GM19193 (cell line): Measurements from ENCODE around the gene BEGAIN.

ENCODE experiments used
- POLR2A ChIP-seq: IDR thresholded peaks from 4 replicates; pipeline ENCODE4 v1.6.1; 2011; ENCODE audit not compliant: insufficient read depth, insufficient read length; ENCODE audit errors: extremely low read depth

BEGAIN gene

DNA sequence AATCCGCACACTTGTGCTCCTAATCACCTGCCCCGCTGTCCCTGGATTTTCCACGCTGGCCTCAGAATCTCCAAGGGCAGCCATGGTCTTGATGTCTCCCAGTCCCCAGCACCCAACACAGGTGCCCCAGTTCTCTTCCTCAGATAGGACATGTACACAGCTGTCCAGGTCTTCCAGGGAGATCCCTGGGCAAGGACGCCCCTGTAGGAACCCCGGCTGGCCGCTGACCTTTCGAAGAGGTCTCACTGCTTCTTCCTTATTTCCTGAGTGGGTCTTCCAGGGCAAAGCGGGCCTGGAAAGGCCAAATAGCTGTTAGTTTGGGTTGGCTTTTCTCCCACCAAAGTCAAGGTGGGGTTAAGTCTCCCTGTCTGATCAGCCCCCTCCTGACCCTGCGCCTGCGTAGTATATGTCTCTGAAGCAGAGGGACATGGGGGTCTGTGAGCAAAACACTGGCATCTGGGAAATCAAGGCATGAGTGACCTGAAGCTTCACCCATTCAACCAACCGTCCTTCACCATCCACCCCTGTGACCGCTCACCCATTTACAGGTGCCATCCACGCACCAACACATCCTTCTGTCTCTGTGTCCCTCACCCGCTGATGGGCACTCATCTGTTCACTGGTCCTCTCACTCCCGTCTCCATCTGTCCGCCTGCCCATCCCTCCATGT, 4.6 kb downstream of the BEGAIN start:
- no peak for TF ChIP-seq POLR2A

- no peak for TF ChIP-seq POLR2A
Measured at GRCh38 chr14:100581228-100582145, 5.7 kb downstream of the BEGAIN start.

- no peak for TF ChIP-seq POLR2A
Measured at GRCh38 chr14:100580316-100581227, 6.6 kb downstream of the BEGAIN start.

- TF ChIP-seq POLR2A = no peak
Measured at GRCh38 chr14:100578552-100578951, 8.7 kb downstream of the BEGAIN start.

DNA sequence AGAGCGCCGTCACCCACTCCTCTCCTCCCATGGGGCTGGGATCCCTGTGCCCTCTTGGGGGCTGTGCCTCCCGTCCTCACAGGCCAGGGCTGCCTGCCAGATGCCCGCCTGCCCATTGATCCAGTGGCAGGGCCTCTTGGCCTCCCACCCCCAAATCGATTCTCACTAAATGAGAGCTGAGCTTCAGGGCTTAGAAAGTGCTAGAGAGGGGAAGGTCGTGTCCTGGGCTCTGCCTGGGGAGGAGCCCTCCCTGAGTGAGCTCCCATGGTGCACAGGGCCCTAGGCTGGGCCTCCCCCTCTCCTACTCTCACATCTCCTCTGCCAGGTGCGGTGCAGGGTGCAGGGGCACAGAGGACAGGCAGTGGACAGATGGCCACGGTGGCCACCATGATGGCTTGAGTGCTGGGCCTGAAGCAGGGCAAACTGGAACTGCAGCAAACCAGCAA, 9.2 kb downstream of the BEGAIN start:
- TF ChIP-seq POLR2A = no peak

GRCh38 chr14:100577321-100577985, 9.8 kb downstream of the BEGAIN start:
- TF ChIP-seq POLR2A = no peak

GRCh38 chr14:100576091-100577085, 10.8 kb downstream of the BEGAIN start:
- TF ChIP-seq POLR2A = no peak

DNA sequence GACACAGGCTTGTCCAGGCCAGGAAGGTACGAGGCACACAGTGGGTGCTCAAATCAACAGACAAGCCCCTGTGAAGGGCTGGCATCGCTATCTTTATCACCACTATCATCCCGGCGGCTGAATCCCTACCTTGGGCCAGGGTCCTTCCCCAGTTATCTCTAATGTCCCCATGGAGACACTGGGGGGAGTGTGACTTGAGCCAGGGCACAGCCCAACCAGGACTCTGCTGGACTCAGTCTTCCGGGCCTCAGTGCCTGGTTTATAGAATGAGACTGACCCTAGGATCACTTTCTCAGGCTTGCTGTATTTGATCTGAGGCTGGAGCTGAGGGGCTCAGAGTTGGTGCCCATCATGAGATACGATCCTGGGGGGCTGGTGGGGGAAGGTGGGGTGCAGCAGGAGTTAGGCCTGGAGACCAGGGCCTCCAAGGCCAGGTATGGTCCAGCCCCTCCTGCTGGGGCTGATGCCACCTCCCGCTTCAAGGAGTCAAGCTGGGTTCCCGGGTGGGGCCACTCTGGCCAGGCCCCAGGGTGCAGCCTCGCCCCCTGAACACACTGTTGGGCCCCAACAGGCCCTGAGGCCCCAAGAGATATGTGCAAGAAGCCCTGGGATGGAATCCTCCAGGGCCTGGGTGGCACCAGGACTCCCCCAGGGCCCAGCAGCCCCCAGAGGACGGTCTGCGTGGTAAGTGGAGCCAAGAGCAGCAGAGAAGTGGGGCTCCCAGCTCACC, 11.8 kb downstream of the BEGAIN start:
- TF ChIP-seq POLR2A = no peak

DNA sequence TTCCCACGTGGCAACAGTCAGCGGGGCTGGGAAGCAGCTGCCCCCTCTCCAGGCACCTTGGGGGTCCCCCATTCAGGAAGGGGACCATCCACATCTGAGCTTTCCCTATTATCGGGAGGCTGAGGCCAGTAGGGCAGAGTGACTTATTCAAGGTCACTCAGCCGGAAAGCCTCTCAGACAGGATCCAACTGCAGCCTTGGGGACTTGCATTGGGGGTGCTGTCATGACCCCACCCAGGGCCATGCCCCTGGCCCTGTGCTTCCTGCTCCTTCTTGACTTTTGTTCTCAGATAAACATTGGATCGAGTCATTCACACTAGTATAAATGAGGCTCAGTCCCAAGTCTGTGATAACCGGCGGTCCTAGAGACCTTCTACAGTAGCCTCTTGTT, 12.6 kb downstream of the BEGAIN start:
- TF ChIP-seq POLR2A = no peak

DNA sequence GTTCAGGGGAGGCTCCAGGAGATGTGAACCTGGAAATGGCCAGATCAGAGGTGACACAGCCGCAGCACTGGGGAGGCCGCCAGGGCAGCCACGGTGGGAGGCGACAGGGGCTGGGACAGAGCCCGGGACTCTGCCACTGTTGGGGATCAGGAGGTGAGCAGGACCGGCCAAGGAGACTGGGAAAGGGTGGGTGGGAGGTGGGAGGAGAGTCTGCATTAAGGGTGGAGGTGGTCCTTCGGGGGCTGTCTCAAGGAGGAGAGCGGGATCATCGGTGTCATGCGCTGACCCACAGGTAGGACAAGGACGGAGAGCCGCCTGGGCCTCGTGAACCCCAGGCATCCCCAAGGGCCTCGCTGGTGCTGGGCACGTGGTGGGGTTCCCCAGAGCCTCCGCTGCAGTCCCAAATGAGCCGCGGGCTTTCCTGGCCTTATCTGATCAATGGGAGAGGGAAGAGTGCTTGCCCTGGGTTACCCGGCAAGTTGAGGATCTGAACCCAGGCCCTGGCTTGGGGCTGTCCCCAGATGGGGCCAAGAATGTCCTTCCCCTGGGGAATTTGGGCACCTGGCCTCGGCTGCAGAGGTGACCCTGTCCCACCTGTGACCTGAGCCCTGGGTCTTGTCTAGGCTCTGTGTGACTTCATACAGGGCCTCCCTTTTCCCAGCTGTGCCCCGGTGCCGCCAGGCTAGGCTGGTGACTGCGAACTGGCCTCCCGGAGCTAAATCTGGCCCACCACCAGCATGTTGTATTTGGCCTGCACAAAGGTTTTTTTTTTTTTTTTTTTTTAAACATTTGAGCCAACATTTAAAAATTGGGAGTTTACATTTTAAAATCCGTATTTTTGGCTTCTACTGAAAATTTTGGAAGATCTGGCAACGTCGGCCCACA, 13.2 kb downstream of the BEGAIN start:
- no peak for TF ChIP-seq POLR2A

DNA sequence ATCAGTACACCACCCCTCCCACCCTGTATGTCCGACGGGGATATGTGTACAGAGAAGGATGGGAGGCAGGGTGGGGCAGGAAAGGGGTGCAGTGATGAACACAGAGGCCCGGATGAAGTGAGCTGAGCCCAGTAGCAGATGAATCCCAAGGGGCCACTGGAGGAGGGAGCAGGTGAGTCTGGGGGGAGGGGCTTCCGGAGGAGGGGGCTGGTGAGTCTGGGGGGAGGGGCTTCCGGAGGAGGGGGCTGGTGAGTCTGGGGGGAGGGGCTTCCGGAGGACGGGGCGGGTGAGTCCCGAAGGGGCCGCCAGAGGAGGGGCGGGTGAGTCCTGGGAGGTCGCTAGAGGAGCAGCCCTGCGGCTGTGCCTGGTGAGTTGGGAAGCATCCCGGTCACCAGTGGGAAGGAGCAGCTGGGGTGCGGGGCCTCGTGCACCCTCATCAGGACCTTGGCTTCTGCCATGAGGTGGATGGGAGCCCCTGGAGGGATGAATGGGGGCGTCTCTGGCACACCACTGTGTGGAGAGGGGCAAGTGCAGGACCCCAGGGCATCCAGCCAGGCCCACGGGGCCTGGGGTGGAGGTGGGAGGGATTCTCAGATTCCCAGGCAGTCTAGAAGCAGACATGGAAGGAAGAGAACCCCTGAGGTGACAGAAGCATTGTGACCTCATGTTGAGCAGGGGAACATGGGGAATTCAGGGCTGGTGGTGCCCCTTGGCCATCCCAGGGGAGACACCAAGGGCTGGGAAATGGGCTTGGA, 14.0 kb downstream of the BEGAIN start:
- no peak for TF ChIP-seq POLR2A
